GM19043 (cell line): ENCODE data around the gene LMOD1.
A peak's percentile ranks its signal among the peaks of the same experiment; 100 is the strongest.
"Not testable (repeated sequence)": the region's sequence is repeated elsewhere in the genome, so short reads cannot be mapped to it uniquely, and the experiment has no call there.

Source experiments
- ATAC-seq: cut with Tn5 transposase; IDR thresholded peaks from one replicate; pipeline ENCODE4 v1.9.1; 2021; ENCODE audit warnings: low read depth; ENCODE audit not compliant: unreplicated experiment

The LMOD1 gene

DNA sequence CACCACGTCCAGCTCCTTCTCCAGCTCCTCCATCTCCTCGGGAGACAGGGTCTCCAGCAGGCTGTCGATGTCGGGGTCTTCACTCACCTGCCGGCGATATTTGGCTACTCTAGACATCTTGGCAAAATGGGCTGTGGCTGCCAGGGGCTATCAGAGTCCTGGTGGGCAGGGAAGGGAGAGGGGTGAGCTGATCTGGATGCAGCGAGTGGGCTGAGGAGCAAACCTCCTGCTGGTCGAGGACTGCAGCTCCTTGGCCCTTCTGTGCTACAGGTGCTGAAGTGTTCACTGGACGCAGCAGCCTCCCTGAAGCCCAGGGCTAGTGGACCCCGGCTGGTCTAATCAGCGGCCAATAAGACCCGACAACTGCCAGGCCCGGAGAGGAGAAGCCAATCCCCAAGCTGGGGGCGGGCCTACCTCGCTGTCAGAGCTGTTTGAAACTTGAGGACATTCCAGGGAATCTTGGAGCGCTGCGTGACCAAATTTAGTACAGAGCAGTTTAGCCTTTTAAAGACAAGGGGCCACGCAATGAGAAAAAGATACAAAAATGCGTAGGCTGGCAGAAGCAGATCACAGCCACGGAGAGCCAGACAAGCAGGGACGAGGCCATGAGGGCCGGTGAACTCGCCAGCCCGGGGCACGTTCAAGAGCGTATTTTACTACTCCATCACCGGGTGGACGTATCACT lies at the start of gene LMOD1:
LMOD1 (minus strand) TSS at position 325 of the 685 bp plus-strand sequence; CDS start at position 117, 208 bp downstream.
- no peak for ATAC-seq

- ATAC-seq = no peak
Measured at GRCh38 chr1:201990427-201990826, 44.1 kb upstream of the LMOD1 start.

GRCh38 chr1:201989354-201990128 lies 43.2 kb upstream of the LMOD1 start:
- ATAC-seq = no peak

GRCh38 chr1:201988601-201989000 lies 42.3 kb upstream of the LMOD1 start:
- no peak for ATAC-seq

- no peak for ATAC-seq
Measured at GRCh38 chr1:201985355-201985754, 39.0 kb upstream of the LMOD1 start.

DNA sequence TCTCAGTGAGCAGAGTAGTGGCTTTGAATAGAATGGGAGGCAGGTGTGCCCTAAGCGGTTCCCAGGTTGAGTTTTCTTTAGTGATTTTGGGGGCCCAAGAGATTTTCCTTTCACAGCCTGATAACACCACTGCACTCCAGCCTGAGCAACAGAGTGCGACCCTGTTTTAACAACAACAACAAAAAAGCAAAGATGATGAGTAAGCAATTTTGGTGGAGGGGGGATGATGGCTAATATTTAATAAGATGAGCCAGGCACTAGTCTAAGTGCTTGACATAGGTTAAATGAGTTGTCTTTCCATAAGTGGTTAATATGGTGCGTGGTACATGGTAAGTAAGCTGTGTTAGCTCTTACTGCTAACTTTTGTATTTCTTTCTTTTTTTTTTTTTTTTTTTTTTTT lies 38.1 kb upstream of the LMOD1 start:
- ATAC-seq = no peak

DNA sequence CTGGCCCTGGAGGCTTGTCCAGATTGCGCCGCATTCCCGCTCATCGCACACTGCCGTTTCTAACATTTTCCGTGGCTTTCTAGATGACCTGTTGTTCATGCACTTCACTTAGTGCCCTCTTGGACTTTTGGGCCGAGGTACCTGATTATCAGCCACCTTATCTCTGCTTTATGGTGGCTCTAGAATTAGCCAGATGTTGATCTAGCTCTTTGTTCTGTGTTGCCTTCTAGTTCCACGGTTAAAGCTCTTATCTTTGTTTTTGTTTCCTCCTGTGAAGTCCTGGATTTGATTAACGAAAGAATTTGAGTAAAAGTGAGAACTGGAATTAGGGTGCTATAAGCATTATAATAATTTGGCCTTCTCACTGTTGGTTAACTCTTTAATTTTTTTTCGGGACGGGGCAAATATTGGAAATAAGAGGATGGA lies 37.0 kb upstream of the LMOD1 start:
- ATAC-seq = peak; percentile 28

- peak; percentile 64 for ATAC-seq
Measured at GRCh38 chr1:201982623-201983379, 36.5 kb upstream of the LMOD1 start, which contains the start of gene RNPEP. Gene RNPEP, plus strand, starts transcription at chr1:201982648. Its CDS starts 19 bp downstream, at chr1:201982667.

DNA sequence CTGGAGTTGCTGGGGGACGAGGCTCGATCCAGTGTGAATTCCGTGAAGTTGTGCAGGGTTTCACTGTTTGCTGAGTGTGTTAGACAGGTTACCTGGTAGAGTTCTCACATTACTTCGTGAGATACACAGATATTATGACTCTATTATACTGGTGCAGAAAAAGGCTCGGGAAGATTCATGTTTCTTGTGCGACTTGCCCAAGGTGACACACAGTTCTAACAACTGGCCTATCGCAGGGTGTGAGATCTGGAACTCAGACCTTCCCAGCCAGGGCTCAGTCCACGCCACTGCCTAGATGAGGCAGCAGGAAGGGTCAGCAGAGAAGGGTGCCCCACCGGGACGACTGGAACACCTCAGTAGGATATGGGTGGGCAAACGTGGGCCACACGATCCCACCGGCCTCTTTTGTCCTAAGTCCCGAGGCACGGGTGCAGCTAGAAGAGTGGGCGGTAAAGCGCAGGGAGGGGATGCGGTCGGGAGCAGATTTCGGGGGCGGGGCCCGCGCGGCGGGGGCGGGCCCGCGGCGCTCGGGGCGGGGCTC lies 35.8 kb upstream of the LMOD1 start:
- ATAC-seq = no peak

DNA sequence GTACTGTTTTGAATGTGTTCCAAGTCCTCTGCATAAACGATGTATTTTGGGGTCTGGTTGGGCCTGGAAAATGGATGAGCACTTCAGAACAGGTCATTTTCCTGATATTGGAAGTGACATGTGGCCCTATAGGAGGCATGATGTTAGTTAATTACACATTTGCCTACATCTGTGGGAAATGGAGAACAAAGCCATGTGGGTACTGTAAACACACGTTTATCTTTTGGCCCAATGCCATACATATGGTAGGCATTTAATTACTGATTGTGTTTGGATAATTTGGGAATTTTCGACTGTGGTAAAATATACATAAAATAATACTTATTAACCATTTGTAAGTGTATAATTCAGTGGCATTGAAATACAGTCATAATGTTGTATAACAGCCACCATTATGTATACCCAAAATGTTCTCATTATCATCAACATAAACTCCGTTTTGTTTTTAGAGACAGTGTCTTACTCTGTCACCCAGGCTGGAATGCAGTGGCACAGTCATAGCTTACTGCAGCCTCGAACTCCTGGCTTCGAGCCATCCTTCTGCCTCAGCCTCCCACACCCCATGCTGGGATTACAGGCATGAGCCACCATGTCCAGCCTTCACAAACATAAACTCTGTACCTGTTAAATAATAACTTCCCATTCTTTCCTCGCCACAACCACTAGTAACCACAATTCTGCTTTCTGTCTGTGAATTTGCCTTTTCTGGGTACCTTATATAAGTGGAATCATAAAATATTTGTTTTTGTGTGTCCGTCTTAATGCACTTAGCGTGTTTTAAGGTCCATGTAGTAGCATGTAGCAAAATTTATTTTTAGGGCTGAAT lies 24.2 kb upstream of the LMOD1 start:
- no peak for ATAC-seq

GRCh38 chr1:201968202-201968925 lies 22.0 kb upstream of the LMOD1 start:
- no peak for ATAC-seq

GRCh38 chr1:201966171-201966570 lies 19.8 kb upstream of the LMOD1 start:
- ATAC-seq = no peak

- ATAC-seq = no peak
Measured at GRCh38 chr1:201964261-201964660, 17.9 kb upstream of the LMOD1 start.

GRCh38 chr1:201962382-201962781 lies 16.0 kb upstream of the LMOD1 start:
- not testable (repeated sequence) for ATAC-seq

GRCh38 chr1:201958348-201958747 lies 12.0 kb upstream of the LMOD1 start:
- no peak for ATAC-seq

- no peak for ATAC-seq
Measured at GRCh38 chr1:201955729-201956143, 9.4 kb upstream of the LMOD1 start.

- ATAC-seq = peak; percentile 99
Measured at GRCh38 chr1:201955009-201955728, 8.8 kb upstream of the LMOD1 start, which contains the start of gene TIMM17A. Gene TIMM17A, plus strand, starts transcription at chr1:201955503. Its CDS starts 24 bp downstream, at chr1:201955527.

DNA sequence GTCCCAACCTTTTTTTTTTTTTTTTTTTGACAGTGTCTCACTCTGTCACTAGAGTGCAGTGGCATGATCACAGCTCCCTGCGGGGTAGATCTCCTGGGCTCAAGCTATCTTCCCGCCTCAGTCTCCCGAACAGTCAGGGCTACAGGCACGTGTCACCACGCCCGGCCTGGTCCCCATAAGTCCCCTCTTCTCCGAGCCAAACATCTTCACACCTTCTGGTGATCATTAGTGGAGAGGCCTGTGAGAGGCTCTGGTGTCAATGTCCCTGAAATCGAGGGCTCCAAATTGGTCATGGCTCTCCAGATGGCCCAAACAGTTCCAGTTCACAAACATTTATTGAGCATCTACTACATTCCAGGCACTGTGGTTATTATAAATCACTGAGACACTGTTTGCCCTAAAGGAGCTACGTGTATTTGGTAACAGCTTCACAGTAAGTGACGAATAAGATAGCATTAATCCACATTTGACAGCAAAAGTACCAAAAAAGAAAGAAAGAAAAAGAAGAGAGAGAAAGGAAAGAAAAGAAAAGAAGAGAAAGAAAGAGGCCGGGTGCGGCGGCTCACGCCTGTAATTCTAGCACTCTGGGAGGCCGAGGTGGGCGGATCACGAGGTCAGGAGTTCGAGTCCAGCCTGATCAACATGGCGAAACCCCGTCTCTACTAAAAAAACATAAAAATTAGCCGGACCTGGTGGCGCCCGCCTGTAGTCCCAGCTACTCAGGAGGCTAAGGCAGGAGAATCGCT lies 8.1 kb upstream of the LMOD1 start:
- no peak for ATAC-seq
